HepG2 (cell line): ENCODE measurements around the gene ATN1. TPM values are rescaled to one million over a fixed set of nuclear protein-coding genes. Genes with fewer than 3 reads are reported as not detected.

ENCODE experiments used
- CAMTA2 ChIP-seq: sonication (generic); formaldehyde crosslinking; IDR thresholded peaks from 2 replicates; pipeline ENCODE4 v1.4.0; 2020; ENCODE audit warnings: mild to moderate bottlenecking, missing genetic modification reagents, borderline replicate concordance
- CHCHD3 ChIP-seq: sonication (generic); formaldehyde crosslinking; IDR thresholded peaks from 2 replicates; pipeline ENCODE4 v1.8.0; 2022; ENCODE audit warnings: mild to moderate bottlenecking, missing genetic modification reagents, moderate library complexity
- EZH2 ChIP-seq: conservative IDR thresholded peaks from 2 replicates; pipeline ENCODE4 v1.6.1; 2012; ENCODE audit warnings: mild to moderate bottlenecking, low read depth, low read length, moderate library complexity
- GLMP ChIP-seq: sonication (generic); formaldehyde crosslinking; IDR thresholded peaks from 2 replicates; pipeline ENCODE4 v1.9.0; 2021; ENCODE audit warnings: missing genetic modification reagents, mild to moderate bottlenecking, borderline replicate concordance
- HOXA7 ChIP-seq: sonication (generic); formaldehyde crosslinking; IDR thresholded peaks from 2 replicates; pipeline ENCODE4 v1.8.1; 2022; ENCODE audit warnings: mild to moderate bottlenecking, missing genetic modification reagents, moderate library complexity
- KMT2A ChIP-seq: sonication (generic); formaldehyde crosslinking; IDR thresholded peaks from 2 replicates; pipeline ENCODE4 v1.4.0; 2020; ENCODE audit warnings: missing genetic modification reagents
- MTERF4 ChIP-seq: sonication (generic); formaldehyde crosslinking; IDR thresholded peaks from 2 replicates; pipeline ENCODE4 v1.8.0; 2023; ENCODE audit warnings: mild to moderate bottlenecking, missing genetic modification reagents
- SALL2 ChIP-seq: sonication (generic); formaldehyde crosslinking; IDR thresholded peaks from 2 replicates; pipeline ENCODE4 v1.8.1; 2023; ENCODE audit warnings: mild to moderate bottlenecking, missing genetic modification reagents, inconsistent platforms
- TBX2 ChIP-seq: sonication (generic); formaldehyde crosslinking; IDR thresholded peaks from 2 replicates; pipeline ENCODE4 v1.5.0; 2020; ENCODE audit warnings: missing genetic modification reagents, mild to moderate bottlenecking, borderline replicate concordance
- TCF12 ChIP-seq, 2 experiments: fragments of 450-650 bp in 1 of 2; sonication (generic) in 1 of 2; formaldehyde crosslinking in 1 of 2; IDR thresholded peaks; 2 replicates each; pipeline versions ENCODE4 v1.6.1 to v1.8.0; 2017 to 2022; ENCODE audit warnings: antibody characterized with exemption in 1 of 2, mild to moderate bottlenecking in 1 of 2, missing genetic modification reagents in 1 of 2, moderate library complexity in 1 of 2
- TMF1 ChIP-seq: sonication (generic); formaldehyde crosslinking; IDR thresholded peaks from 2 replicates; pipeline ENCODE4 v1.8.1; 2022; ENCODE audit warnings: low read depth, missing genetic modification reagents
- TSC22D2 ChIP-seq: sonication (generic); formaldehyde crosslinking; IDR thresholded peaks from 2 replicates; pipeline ENCODE4 v1.5.1; 2020; ENCODE audit warnings: missing genetic modification reagents, mild to moderate bottlenecking, borderline replicate concordance
- ZMYM2 ChIP-seq: sonication (generic); formaldehyde crosslinking; IDR thresholded peaks from 2 replicates; pipeline ENCODE4 v1.8.0; 2022; ENCODE audit warnings: mild to moderate bottlenecking, missing genetic modification reagents
- ZNF207 ChIP-seq: fragments of 450-650 bp; IDR thresholded peaks from 2 replicates; pipeline ENCODE4 v1.6.1; 2016; ENCODE audit warnings: antibody characterized with exemption, borderline replicate concordance
- ZNF331 ChIP-seq: sonication (generic); formaldehyde crosslinking; IDR thresholded peaks from 2 replicates; pipeline ENCODE4 v1.4.0; 2020; ENCODE audit warnings: missing genetic modification reagents
- ZNF615 ChIP-seq: sonication (generic); formaldehyde crosslinking; IDR thresholded peaks from 2 replicates; pipeline ENCODE4 v1.5.0; 2020; ENCODE audit warnings: mild to moderate bottlenecking, missing genetic modification reagents, borderline replicate concordance
- ZNF644 ChIP-seq: IDR thresholded peaks from 2 replicates; pipeline ENCODE4 v1.6.1; 2016; ENCODE audit warnings: low read depth
- ZNF670 ChIP-seq: sonication (generic); formaldehyde crosslinking; IDR thresholded peaks from 2 replicates; pipeline ENCODE4 v1.8.0; 2022; ENCODE audit warnings: mild to moderate bottlenecking, missing genetic modification reagents, borderline replicate concordance
- ZNF7 ChIP-seq: IDR thresholded peaks from 2 replicates; pipeline ENCODE4 v1.6.1; 2016; ENCODE audit warnings: missing biosample characterization, missing genetic modification reagents
- ZNF749 ChIP-seq: sonication (generic); formaldehyde crosslinking; IDR thresholded peaks from 2 replicates; pipeline ENCODE4 v1.8.0; 2022; ENCODE audit warnings: mild to moderate bottlenecking, missing genetic modification reagents, moderate library complexity, borderline replicate concordance
- ZNF883 ChIP-seq: sonication (generic); formaldehyde crosslinking; IDR thresholded peaks from 2 replicates; pipeline ENCODE4 v1.5.1; 2020; ENCODE audit warnings: mild to moderate bottlenecking, missing genetic modification reagents; ENCODE audit errors: not compliant biosample characterization
- ZSCAN9 ChIP-seq: IDR thresholded peaks from 2 replicates; pipeline ENCODE4 v1.6.1; 2016; ENCODE audit warnings: borderline replicate concordance
- polyA plus RNA-seq, 8 experiments: library from polyadenylated mRNA; depleted of rRNA in 3 of 8; stranded (reverse) in 7 of 8; unstranded in 1 of 8; fragments of >200 nt; fragmentation: Illumina TruSeq in 4 of 8; extraction: Trizol in 4 of 8; gene quantifications; 2 replicates each; pipeline versions ENCODE4 v1.2.1 to v1.2.3, GENCODE V29; 2011 to 2016; ENCODE audit warnings: low read depth in 4 of 8, missing spikeins in 1 of 8, mixed read lengths in 1 of 8; ENCODE audit not compliant: insufficient read depth in 1 of 8
- total RNA-seq, 5 experiments: library from RNA; depleted of rRNA; stranded (reverse); fragments of >200 nt; fragmentation: Illumina TruSeq; extraction: Trizol; gene quantifications; 2 replicates each; pipeline ENCODE4 v1.2.3, GENCODE V29; 2016; ENCODE audit warnings: low read depth in 1 of 5
- TF ChIP-seq, protein P1 (sequence below): sonication (generic); formaldehyde crosslinking; IDR thresholded peaks from 2 replicates; pipeline ENCODE4 v1.5.0; 2020; ENCODE audit warnings: missing genetic modification reagents
- TF ChIP-seq, protein P2 (sequence below): sonication (generic); formaldehyde crosslinking; IDR thresholded peaks from 2 replicates; pipeline ENCODE4 v1.5.0; 2020; ENCODE audit warnings: missing genetic modification reagents, mild to moderate bottlenecking, borderline replicate concordance
- TF ChIP-seq, protein P3 (sequence below): sonication (generic); formaldehyde crosslinking; IDR thresholded peaks from 2 replicates; pipeline ENCODE4 v1.9.0; 2022; ENCODE audit warnings: missing genetic modification reagents, mild to moderate bottlenecking, borderline replicate concordance

The ATN1 gene
- total and polyA plus RNA-seq, 2 of the 13 experiments (the other 11 are each of a cell fraction or from before 2014, with no cell fraction given): 2.1 to 8.6 TPM

DNA sequence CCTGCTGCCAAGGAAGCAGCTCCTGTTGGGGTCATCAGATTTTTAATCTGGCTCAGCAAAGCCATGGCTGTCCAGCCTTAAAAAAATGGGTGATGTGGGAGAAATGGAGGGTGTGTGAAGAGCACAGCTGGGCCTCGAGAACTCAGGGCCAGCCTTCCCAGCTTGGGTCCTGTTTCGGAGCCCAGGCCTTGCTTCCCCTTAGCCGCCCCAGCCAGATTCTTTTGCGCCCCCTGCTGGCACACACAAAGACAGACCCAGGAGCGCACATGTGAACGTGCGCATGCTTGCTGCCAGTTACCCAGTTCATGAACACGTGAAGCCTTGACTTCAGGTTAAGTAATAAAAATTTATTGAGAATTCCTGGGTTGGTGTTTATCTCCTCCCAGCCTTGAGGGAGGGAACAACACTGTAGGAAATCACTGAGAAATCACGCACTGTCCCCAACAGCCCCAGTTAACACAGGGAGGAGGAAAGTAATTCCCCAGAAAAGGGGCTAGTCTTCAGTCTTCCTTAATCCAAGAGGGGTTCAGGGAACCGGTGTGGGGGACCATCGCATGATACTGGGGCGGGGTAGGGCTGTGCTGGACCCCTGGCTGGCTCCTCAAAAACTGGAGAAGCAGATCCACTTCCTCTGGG is 37.4 kb downstream of the ATN1 start (continued):
- TF ChIP-seq ZNF331 (no peak; the same call in 1 of the 2 replicates), ZNF7 (CRISPR knock-in tag) (no peak), MTERF4 (no peak), CAMTA2 (no peak), SALL2 (CRISPR knock-in tag) (no peak), TCF12 (IDR thresholded peaks at IDR 0.05) (no peak), TCF12 (CRISPR knock-in tag; IDR thresholded peaks at IDR 0.05) (no peak), TSC22D2 (CRISPR knock-in tag) (no peak), ZNF615 (CRISPR knock-in tag) (no peak), TMF1 (CRISPR knock-in tag) (no peak), ZNF749 (no peak), KMT2A (no peak; the same call in 1 of the 2 replicates), ZNF670 (CRISPR knock-in tag) (no peak), EZH2 (no peak), ZMYM2 (no peak), ZNF883 (CRISPR knock-in tag) (no peak), ZSCAN9 (CRISPR knock-in tag) (no peak), GLMP (CRISPR knock-in tag) (no peak), ZNF644 (CRISPR knock-in tag) (no peak), TBX2 (peak; percentile 28; the same call in 1 of the 2 replicates), HOXA7 (no peak), ZNF207 (no peak), CHCHD3 (CRISPR knock-in tag) (no peak)
- TF ChIP-seq, protein P1, sequence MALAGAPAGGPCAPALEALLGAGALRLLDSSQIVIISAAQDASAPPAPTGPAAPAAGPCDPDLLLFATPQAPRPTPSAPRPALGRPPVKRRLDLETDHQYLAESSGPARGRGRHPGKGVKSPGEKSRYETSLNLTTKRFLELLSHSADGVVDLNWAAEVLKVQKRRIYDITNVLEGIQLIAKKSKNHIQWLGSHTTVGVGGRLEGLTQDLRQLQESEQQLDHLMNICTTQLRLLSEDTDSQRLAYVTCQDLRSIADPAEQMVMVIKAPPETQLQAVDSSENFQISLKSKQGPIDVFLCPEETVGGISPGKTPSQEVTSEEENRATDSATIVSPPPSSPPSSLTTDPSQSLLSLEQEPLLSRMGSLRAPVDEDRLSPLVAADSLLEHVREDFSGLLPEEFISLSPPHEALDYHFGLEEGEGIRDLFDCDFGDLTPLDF (CRISPR knock-in tag): no peak; the same call in 1 of the 2 replicates
- TF ChIP-seq, protein P2, sequence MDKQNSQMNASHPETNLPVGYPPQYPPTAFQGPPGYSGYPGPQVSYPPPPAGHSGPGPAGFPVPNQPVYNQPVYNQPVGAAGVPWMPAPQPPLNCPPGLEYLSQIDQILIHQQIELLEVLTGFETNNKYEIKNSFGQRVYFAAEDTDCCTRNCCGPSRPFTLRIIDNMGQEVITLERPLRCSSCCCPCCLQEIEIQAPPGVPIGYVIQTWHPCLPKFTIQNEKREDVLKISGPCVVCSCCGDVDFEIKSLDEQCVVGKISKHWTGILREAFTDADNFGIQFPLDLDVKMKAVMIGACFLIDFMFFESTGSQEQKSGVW: no peak
- TF ChIP-seq, protein P3, sequence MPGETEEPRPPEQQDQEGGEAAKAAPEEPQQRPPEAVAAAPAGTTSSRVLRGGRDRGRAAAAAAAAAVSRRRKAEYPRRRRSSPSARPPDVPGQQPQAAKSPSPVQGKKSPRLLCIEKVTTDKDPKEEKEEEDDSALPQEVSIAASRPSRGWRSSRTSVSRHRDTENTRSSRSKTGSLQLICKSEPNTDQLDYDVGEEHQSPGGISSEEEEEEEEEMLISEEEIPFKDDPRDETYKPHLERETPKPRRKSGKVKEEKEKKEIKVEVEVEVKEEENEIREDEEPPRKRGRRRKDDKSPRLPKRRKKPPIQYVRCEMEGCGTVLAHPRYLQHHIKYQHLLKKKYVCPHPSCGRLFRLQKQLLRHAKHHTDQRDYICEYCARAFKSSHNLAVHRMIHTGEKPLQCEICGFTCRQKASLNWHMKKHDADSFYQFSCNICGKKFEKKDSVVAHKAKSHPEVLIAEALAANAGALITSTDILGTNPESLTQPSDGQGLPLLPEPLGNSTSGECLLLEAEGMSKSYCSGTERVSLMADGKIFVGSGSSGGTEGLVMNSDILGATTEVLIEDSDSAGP: peak; percentile 36; the same call in 1 of the 2 replicates
